HCT116 (cell line): ENCODE results near the gene INHBA. TPM values are rescaled to one million over a fixed set of nuclear protein-coding genes. Genes with fewer than 3 reads are reported as not detected.

Experiments used
- ATAC-seq: fragments of 200-7000 bp; cut with Tn5 transposase; 2 replicates; pipeline ENCODE4 v1.9.1; 2020; ENCODE audit warnings: mild to moderate bottlenecking, moderate library complexity
- BruUV-seq: library from RNA; stranded (reverse); fragments of 400-500 nt; replicated peaks from 2 replicates; lab custom pipeline; 2021; lab: Mats Ljungman, UMichigan
- CTCF ChIA-PET: fragments of 300-600 bp; sonication (Branson Sonifier 250); formaldehyde crosslinking; loops from one replicate; lab custom pipeline; 2021; ENCODE audit warnings: antibody characterized with exemption; lab: Charles Lee
- POLR2A ChIA-PET: fragments of 300-600, 350-600 bp; sonication (Branson Sonifier 250); formaldehyde crosslinking; loops from one replicate; lab custom pipeline; 2021; ENCODE audit warnings: antibody characterized with exemption; lab: Charles Lee
- RAD21 ChIA-PET, 2 experiments: fragments of 300-600 bp; sonication (Branson Sonifier 250); formaldehyde crosslinking; loops; one replicate each; lab custom pipeline; 2023; ENCODE audit warnings: low total read pairs in 2 of 2; ENCODE audit not compliant: uncharacterized antibody in 2 of 2, unreplicated experiment in 2 of 2, low non-redundant PET in 1 of 2; lab: Charles Lee
- DNase-seq: peaks from one replicate; pipeline ENCODE4 v3.0.0-alpha.2; 2010; ENCODE audit warnings: low read depth, low spot score
- H2AFZ ChIP-seq: fragments of 200-600 bp; shearing (Covaris generic), sonication (generic); 2 replicates; pipeline ENCODE4 v1.6.1; 2017; ENCODE audit warnings: low read depth, mixed run types, mixed read lengths, antibody characterized with exemption, low read length; ENCODE audit not compliant: poor library complexity, severe bottlenecking
- H3K27ac ChIP-seq: 2 replicates; pipeline ENCODE4 v1.5.1; 2012; ENCODE audit warnings: low read depth, low read length
- H3K27me3 ChIP-seq: fragments of 200-600 bp; sonication (generic); 2 replicates; pipeline ENCODE4 v1.6.1; 2016; ENCODE audit warnings: mixed run types, low read length, mixed read lengths; ENCODE audit not compliant: insufficient read depth
- H3K36me3 ChIP-seq, 2 experiments: fragments of 200-500 bp in 1 of 2; fragments of 200-600 bp in 1 of 2; sonication (Bioruptor generic) in 1 of 2; sonication (generic) in 1 of 2; 2 replicates each; pipeline versions ENCODE4 v1.5.1 to v1.6.1; 2014 to 2016; ENCODE audit warnings: low read length in 2 of 2, inconsistent platforms in 1 of 2, mixed read lengths in 1 of 2, mixed run types in 1 of 2; ENCODE audit not compliant: insufficient read depth in 2 of 2, control insufficient read depth in 1 of 2
- H3K4me1 ChIP-seq, 2 experiments: fragments of 200-600 bp in 1 of 2; sonication (generic) in 1 of 2; 2 replicates each; pipeline versions ENCODE4 v1.5.1 to v1.6.1; 2012 to 2017; ENCODE audit warnings: low read length in 2 of 2, inconsistent platforms in 1 of 2, mild to moderate bottlenecking in 1 of 2, mixed read lengths in 1 of 2, mixed run types in 1 of 2, moderate library complexity in 1 of 2; ENCODE audit not compliant: insufficient read depth in 2 of 2, control insufficient read depth in 1 of 2
- H3K4me2 ChIP-seq: fragments of 200-600 bp; sonication (generic); 2 replicates; pipeline ENCODE4 v1.6.1; 2017; ENCODE audit warnings: mixed run types, low read length, mixed read lengths
- H3K4me3 ChIP-seq, 2 experiments: fragments of 200-600 bp in 1 of 2; sonication (generic) in 1 of 2; replicated peaks in 1 of 2; 2 replicates each; pipeline ENCODE4 v1.5.1; 2011 to 2016; ENCODE audit warnings: low read length in 2 of 2, control low read depth in 1 of 2, low read depth in 1 of 2, mild to moderate bottlenecking in 1 of 2, mixed read lengths in 1 of 2, mixed run types in 1 of 2
- H3K79me2 ChIP-seq: fragments of 200-600 bp; sonication (generic); 2 replicates; pipeline ENCODE4 v1.6.1; 2017; ENCODE audit warnings: mild to moderate bottlenecking, mixed run types, low read length, moderate library complexity, mixed read lengths; ENCODE audit not compliant: insufficient read depth
- H3K9ac ChIP-seq: fragments of 200-600 bp; sonication (generic); 2 replicates; pipeline ENCODE4 v1.6.1; 2016; ENCODE audit warnings: low read length, mixed read lengths
- H3K9me2 ChIP-seq: fragments of 200-600 bp; sonication (generic), shearing (Covaris generic); 2 replicates; pipeline ENCODE4 v1.6.1; 2017; ENCODE audit warnings: mixed run types, mild to moderate bottlenecking, moderate library complexity; ENCODE audit not compliant: insufficient read depth
- H3K9me3 ChIP-seq, 2 experiments: fragments of 200-500 bp in 1 of 2; fragments of 200-600 bp in 1 of 2; sonication (Bioruptor generic) in 1 of 2; sonication (generic) in 1 of 2; 2 replicates each; pipeline ENCODE4 v1.6.1; 2014 to 2017; ENCODE audit warnings: low read length in 2 of 2, mixed read lengths in 2 of 2, inconsistent platforms in 1 of 2, low read depth in 1 of 2, mild to moderate bottlenecking in 1 of 2, mixed run types in 1 of 2, moderate library complexity in 1 of 2; ENCODE audit not compliant: control insufficient read depth in 1 of 2, insufficient read depth in 1 of 2
- H4K20me1 ChIP-seq: fragments of 200-600 bp; sonication (generic), shearing (Covaris generic); 2 replicates; pipeline ENCODE4 v1.6.1; 2017; ENCODE audit warnings: mixed run types, mild to moderate bottlenecking, moderate library complexity; ENCODE audit not compliant: insufficient read depth
- ATF3 ChIP-seq: IDR thresholded peaks from 2 replicates; pipeline ENCODE4 v1.6.1; 2012
- CBX3 ChIP-seq: IDR thresholded peaks from 2 replicates; pipeline ENCODE4 v1.6.1; 2012; ENCODE audit warnings: low read depth
- CEBPB ChIP-seq: IDR thresholded peaks from 2 replicates; pipeline ENCODE4 v1.6.1; 2012; ENCODE audit warnings: low read depth
- EGR1 ChIP-seq: IDR thresholded peaks from 2 replicates; pipeline ENCODE4 v1.6.1; 2012; ENCODE audit warnings: low read depth
- ELF1 ChIP-seq: IDR thresholded peaks from 2 replicates; pipeline ENCODE4 v1.6.1; 2012; ENCODE audit warnings: low read depth, borderline replicate concordance
- EZH2 ChIP-seq: fragments of 200-600 bp; sonication (generic); IDR thresholded peaks from 2 replicates; pipeline ENCODE4 v1.6.1; 2017; ENCODE audit warnings: antibody characterized with exemption, mixed run types
- EZH2phosphoT487 ChIP-seq: fragments of 200-600 bp; IDR thresholded peaks from 2 replicates; pipeline ENCODE4 v1.6.1; 2018; ENCODE audit warnings: antibody characterized with exemption, borderline replicate concordance
- FOSL1 ChIP-seq: IDR thresholded peaks from 2 replicates; pipeline ENCODE4 v1.6.1; 2012; ENCODE audit warnings: low read depth
- MAX ChIP-seq: IDR thresholded peaks from 2 replicates; pipeline ENCODE4 v1.6.1; 2012
- POLR2A ChIP-seq: IDR thresholded peaks from 2 replicates; pipeline ENCODE4 v1.7.0; 2011; ENCODE audit warnings: borderline replicate concordance; ENCODE audit not compliant: insufficient read depth, insufficient read length; ENCODE audit errors: extremely low read depth
- SIN3A ChIP-seq: IDR thresholded peaks from 2 replicates; pipeline ENCODE4 v1.6.1; 2012; ENCODE audit warnings: low read depth
- SP1 ChIP-seq: IDR thresholded peaks from 2 replicates; pipeline ENCODE4 v1.6.1; 2012; ENCODE audit warnings: low read depth
- SRF ChIP-seq: IDR thresholded peaks from 2 replicates; pipeline ENCODE4 v1.6.1; 2012; ENCODE audit warnings: low read depth
- TCF7L2 ChIP-seq: IDR thresholded peaks from 2 replicates; pipeline ENCODE4 v1.7.0; 2011; ENCODE audit warnings: borderline replicate concordance, inconsistent platforms; ENCODE audit not compliant: insufficient read depth, insufficient read length; ENCODE audit errors: extremely low read depth
- YY1 ChIP-seq: IDR thresholded peaks from 2 replicates; pipeline ENCODE4 v1.6.1; 2011; ENCODE audit warnings: low read length, low read depth, moderate library complexity, mild to moderate bottlenecking; ENCODE audit not compliant: insufficient replicate concordance; ENCODE audit errors: extremely low read depth
- ZNF274 ChIP-seq: fragments of 200-500 bp; sonication (Bioruptor generic); IDR thresholded peaks from 2 replicates; pipeline ENCODE4 v1.6.1; 2014; ENCODE audit warnings: mild to moderate bottlenecking, low read depth, low read length, inconsistent platforms
- intact Hi-C: fragments of 100-400 bp; cut with micrococcal nuclease; formaldehyde crosslinking; loops from 2 replicates; pipeline ENCODE4 v1.10.0; 2022
- total RNA-seq: library from RNA; stranded (reverse); gene quantifications from one replicate; pipeline ENCODE4 v1.2.1, GENCODE V29; 2021; ENCODE audit not compliant: unreplicated experiment
- TF ChIP-seq, protein P1 (sequence below), 3 experiments: fragments of 200-600 bp in 1 of 3; sonication (generic) in 1 of 3; IDR thresholded peaks in 2 of 3; conservative IDR thresholded peaks in 1 of 3; 2 replicates each; pipeline ENCODE4 v1.5.1; 2012 to 2017; ENCODE audit warnings: low read depth in 2 of 3, low read length in 2 of 3, antibody characterized with exemption in 1 of 3, borderline replicate concordance in 1 of 3, control low read depth in 1 of 3, mild to moderate bottlenecking in 1 of 3, mixed read lengths in 1 of 3, mixed run types in 1 of 3, moderate library complexity in 1 of 3; ENCODE audit not compliant: insufficient read depth in 1 of 3
- TF ChIP-seq, protein P2 (sequence below): IDR thresholded peaks from 2 replicates; pipeline ENCODE4 v1.6.1; 2012; ENCODE audit warnings: low read depth
- TF ChIP-seq, protein P3 (sequence below): IDR thresholded peaks from 2 replicates; pipeline ENCODE4 v1.6.1; 2011; ENCODE audit warnings: mild to moderate bottlenecking, low read length, moderate library complexity; ENCODE audit not compliant: insufficient replicate concordance; ENCODE audit errors: extremely low read depth

Gene INHBA
- total RNA-seq, 1 experiment from 2014 or later, result 0.10 TPM

- Histone ChIP-seq H3K27ac (no peak overlapping the region), H3K4me3 (no peak overlapping the region), H3K79me2 (no peaks in the 10 kb centered on the region), H3K4me1 (no peaks in the 10 kb centered on the region)
- TF ChIP-seq CEBPB (no peak), ELF1 (no peak), ZNF274 (no peak), EZH2 (no peak), SIN3A (no peak), SRF (no peak), SP1 (no peak), ATF3 (no peak), FOSL1 (no peak), YY1 (no peak), MAX (no peak), EGR1 (no peak), CBX3 (no peak), POLR2A (no peak), EZH2phosphoT487 (no peak), TCF7L2 (no peak)
- TF ChIP-seq, protein P1, sequence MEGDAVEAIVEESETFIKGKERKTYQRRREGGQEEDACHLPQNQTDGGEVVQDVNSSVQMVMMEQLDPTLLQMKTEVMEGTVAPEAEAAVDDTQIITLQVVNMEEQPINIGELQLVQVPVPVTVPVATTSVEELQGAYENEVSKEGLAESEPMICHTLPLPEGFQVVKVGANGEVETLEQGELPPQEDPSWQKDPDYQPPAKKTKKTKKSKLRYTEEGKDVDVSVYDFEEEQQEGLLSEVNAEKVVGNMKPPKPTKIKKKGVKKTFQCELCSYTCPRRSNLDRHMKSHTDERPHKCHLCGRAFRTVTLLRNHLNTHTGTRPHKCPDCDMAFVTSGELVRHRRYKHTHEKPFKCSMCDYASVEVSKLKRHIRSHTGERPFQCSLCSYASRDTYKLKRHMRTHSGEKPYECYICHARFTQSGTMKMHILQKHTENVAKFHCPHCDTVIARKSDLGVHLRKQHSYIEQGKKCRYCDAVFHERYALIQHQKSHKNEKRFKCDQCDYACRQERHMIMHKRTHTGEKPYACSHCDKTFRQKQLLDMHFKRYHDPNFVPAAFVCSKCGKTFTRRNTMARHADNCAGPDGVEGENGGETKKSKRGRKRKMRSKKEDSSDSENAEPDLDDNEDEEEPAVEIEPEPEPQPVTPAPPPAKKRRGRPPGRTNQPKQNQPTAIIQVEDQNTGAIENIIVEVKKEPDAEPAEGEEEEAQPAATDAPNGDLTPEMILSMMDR (IDR thresholded peaks at IDR 0.05 in 2 of 3, conservative IDR thresholded peaks at IDR 0.05 in 1 of 3; ENCODE audit: borderline replicate concordance in 1 of 3, insufficient read depth in 1 of 3, low read depth in 2 of 3, low read length in 2 of 3), result no peak
- TF ChIP-seq, protein P2, sequence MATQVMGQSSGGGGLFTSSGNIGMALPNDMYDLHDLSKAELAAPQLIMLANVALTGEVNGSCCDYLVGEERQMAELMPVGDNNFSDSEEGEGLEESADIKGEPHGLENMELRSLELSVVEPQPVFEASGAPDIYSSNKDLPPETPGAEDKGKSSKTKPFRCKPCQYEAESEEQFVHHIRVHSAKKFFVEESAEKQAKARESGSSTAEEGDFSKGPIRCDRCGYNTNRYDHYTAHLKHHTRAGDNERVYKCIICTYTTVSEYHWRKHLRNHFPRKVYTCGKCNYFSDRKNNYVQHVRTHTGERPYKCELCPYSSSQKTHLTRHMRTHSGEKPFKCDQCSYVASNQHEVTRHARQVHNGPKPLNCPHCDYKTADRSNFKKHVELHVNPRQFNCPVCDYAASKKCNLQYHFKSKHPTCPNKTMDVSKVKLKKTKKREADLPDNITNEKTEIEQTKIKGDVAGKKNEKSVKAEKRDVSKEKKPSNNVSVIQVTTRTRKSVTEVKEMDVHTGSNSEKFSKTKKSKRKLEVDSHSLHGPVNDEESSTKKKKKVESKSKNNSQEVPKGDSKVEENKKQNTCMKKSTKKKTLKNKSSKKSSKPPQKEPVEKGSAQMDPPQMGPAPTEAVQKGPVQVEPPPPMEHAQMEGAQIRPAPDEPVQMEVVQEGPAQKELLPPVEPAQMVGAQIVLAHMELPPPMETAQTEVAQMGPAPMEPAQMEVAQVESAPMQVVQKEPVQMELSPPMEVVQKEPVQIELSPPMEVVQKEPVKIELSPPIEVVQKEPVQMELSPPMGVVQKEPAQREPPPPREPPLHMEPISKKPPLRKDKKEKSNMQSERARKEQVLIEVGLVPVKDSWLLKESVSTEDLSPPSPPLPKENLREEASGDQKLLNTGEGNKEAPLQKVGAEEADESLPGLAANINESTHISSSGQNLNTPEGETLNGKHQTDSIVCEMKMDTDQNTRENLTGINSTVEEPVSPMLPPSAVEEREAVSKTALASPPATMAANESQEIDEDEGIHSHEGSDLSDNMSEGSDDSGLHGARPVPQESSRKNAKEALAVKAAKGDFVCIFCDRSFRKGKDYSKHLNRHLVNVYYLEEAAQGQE, result no peak
- TF ChIP-seq, protein P3, sequence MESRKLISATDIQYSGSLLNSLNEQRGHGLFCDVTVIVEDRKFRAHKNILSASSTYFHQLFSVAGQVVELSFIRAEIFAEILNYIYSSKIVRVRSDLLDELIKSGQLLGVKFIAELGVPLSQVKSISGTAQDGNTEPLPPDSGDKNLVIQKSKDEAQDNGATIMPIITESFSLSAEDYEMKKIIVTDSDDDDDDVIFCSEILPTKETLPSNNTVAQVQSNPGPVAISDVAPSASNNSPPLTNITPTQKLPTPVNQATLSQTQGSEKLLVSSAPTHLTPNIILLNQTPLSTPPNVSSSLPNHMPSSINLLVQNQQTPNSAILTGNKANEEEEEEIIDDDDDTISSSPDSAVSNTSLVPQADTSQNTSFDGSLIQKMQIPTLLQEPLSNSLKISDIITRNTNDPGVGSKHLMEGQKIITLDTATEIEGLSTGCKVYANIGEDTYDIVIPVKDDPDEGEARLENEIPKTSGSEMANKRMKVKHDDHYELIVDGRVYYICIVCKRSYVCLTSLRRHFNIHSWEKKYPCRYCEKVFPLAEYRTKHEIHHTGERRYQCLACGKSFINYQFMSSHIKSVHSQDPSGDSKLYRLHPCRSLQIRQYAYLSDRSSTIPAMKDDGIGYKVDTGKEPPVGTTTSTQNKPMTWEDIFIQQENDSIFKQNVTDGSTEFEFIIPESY, result no peak
- TF ChIP-seq, all 23 proteins: peak for 0
- intact Hi-C loops, result no loop called here
- no peak for DNase-seq
- no peaks in the 10 kb centered on the region for H3K36me3 ChIP-seq
- no peak for ATAC-seq
- no peak overlapping the region for H2AFZ ChIP-seq
- no peak overlapping the region for H3K9ac ChIP-seq
- no peak overlapping the region for H3K4me2 ChIP-seq
- no TSS peak for BruUV-seq
- no peaks in the 10 kb centered on the region for H3K27me3 ChIP-seq
- ChIA-PET POLR2A (no interaction called here), CTCF (no interaction called here), RAD21 (no interaction called here)
- H3K9me2 ChIP-seq, result no peaks in the 10 kb centered on the region
- H3K9me3 ChIP-seq, result peaks cover 3 to 4% of the 10 kb centered on the region in 2 experiments; a peak in 2 of 4 replicates
- H4K20me1 ChIP-seq, result no peaks in the 10 kb centered on the region
These were observed 41.3 kb upstream of the INHBA start for GRCh38 chr7:41744161-41744560.
